ENCODE data around the gene ETV3L. TPM values are rescaled to one million over a fixed set of nuclear protein-coding genes. Genes with fewer than 3 reads are reported as not detected.

The ETV3L gene
- total RNA-seq, 1 experiment from 2014 or later = not detected

- DNase-seq (ENCODE audit: low read depth, low spot score) = no peak
- ChIA-PET CTCF (no interaction called here), POLR2A (no interaction called here)
- no peaks in the 10 kb centered on the region for H3K27me3 ChIP-seq (ENCODE audit: control insufficient read depth, insufficient read depth, low read length)
- peaks cover 17% of the 10 kb centered on the region for H3K4me1 ChIP-seq (ENCODE audit: control insufficient read depth, insufficient read depth, low read length)
- intact Hi-C loops (cut with micrococcal nuclease; ENCODE audit: unreplicated experiment) = no loop called here
- BruUV-seq (replicated peaks) = no TSS peak
- 0 out of 4 replicates have a peak overlapping the region, but pooled peaks of 1 of the 2 experiments have one; percentile 65 for H3K4me3 ChIP-seq (ENCODE audit: low read depth in 2 of 2, low read length in 2 of 2)
- ATAC-seq = no peak
- H3K36me3 ChIP-seq (ENCODE audit: control insufficient read depth, insufficient read depth, low read length) = peaks cover 4% of the 10 kb centered on the region; the same call in 1 of the 2 replicates
- H3K27ac ChIP-seq (ENCODE audit: low read length) = no peak overlapping the region
- in situ Hi-C loops (cut with HindIII; ENCODE audit: low pct_unique_long_range_greater_than_20kb, low sequenced_read_pairs) = no loop called here
- TF ChIP-seq CTCF (IDR thresholded peaks at IDR 0.05) (no peak), TCF7L2 (IDR thresholded peaks at IDR 0.05; ENCODE audit: low read depth, low read length) (no peak)
- H3K9me3 ChIP-seq (ENCODE audit: control insufficient read depth, insufficient read depth, low read depth, low read length) = peaks cover 3% of the 10 kb centered on the region; the same call in 1 of the 2 replicates
These were observed 52.6 kb downstream of the ETV3L start for GRCh38 chr1:157047062-157047410.

- CTCF ChIA-PET = interaction anchor here (0.6 kb wide), 1 partner anchor 1699 kb away, joined by 3 read pairs; no protein-coding TSS in a partner anchor
- peak; percentile 96 for ATAC-seq
- Histone ChIP-seq H3K27me3 (ENCODE audit: control insufficient read depth, insufficient read depth, low read length) (no peaks in the 10 kb centered on the region), H3K4me3 (ENCODE audit: low read depth in 2 of 2, low read length in 2 of 2) (peak within 1 kb of the TSS; percentile 75 to 93), H3K27ac (ENCODE audit: low read length) (peak within 1 kb of the TSS; percentile 98), H3K9me3 (ENCODE audit: control insufficient read depth, insufficient read depth, low read depth, low read length) (no peaks in the 10 kb centered on the region), H3K4me1 (ENCODE audit: control insufficient read depth, insufficient read depth, low read length) (peaks cover 28% of the 10 kb centered on the region), H3K36me3 (ENCODE audit: control insufficient read depth, insufficient read depth, low read length) (peaks cover 4% of the 10 kb centered on the region; the same call in 1 of the 2 replicates)
- TF ChIP-seq, protein P1, sequence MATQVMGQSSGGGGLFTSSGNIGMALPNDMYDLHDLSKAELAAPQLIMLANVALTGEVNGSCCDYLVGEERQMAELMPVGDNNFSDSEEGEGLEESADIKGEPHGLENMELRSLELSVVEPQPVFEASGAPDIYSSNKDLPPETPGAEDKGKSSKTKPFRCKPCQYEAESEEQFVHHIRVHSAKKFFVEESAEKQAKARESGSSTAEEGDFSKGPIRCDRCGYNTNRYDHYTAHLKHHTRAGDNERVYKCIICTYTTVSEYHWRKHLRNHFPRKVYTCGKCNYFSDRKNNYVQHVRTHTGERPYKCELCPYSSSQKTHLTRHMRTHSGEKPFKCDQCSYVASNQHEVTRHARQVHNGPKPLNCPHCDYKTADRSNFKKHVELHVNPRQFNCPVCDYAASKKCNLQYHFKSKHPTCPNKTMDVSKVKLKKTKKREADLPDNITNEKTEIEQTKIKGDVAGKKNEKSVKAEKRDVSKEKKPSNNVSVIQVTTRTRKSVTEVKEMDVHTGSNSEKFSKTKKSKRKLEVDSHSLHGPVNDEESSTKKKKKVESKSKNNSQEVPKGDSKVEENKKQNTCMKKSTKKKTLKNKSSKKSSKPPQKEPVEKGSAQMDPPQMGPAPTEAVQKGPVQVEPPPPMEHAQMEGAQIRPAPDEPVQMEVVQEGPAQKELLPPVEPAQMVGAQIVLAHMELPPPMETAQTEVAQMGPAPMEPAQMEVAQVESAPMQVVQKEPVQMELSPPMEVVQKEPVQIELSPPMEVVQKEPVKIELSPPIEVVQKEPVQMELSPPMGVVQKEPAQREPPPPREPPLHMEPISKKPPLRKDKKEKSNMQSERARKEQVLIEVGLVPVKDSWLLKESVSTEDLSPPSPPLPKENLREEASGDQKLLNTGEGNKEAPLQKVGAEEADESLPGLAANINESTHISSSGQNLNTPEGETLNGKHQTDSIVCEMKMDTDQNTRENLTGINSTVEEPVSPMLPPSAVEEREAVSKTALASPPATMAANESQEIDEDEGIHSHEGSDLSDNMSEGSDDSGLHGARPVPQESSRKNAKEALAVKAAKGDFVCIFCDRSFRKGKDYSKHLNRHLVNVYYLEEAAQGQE (IDR thresholded peaks at IDR 0.05; ENCODE audit: insufficient read depth in 1 of 2, low read depth in 2 of 2, low read length in 1 of 2) = no peak
- TF ChIP-seq TCF7L2 (IDR thresholded peaks at IDR 0.05; ENCODE audit: low read depth, low read length) (peak; percentile 31; the same call in 1 of the 2 replicates), POLR2AphosphoS5 (IDR thresholded peaks at IDR 0.05; ENCODE audit: low read depth, low read length) (no peak; the same call in none of the 2 replicates), SIN3A (IDR thresholded peaks at IDR 0.05; ENCODE audit: borderline replicate concordance, insufficient read depth, low read depth, low read length) (no peak; the same call in 1 of the 2 replicates), CTCF (IDR thresholded peaks at IDR 0.05) (no peak)
- POLR2A ChIA-PET = interaction anchor here (0.6 to 0.7 kb wide), 6 partner anchors 19 to 317 kb away, joined by 3 to 5 read pairs (median 3); partner anchors contain the start of gene METTL25B
- intact Hi-C loops (cut with micrococcal nuclease; ENCODE audit: unreplicated experiment) (no loop called here), in situ Hi-C loops (cut with HindIII; ENCODE audit: low pct_unique_long_range_greater_than_20kb, low sequenced_read_pairs) (no loop called here)
- DNase-seq (ENCODE audit: low read depth, low spot score) = no peak
- BruUV-seq (replicated peaks) = no TSS peak
These were observed 54.1 kb downstream of the ETV3L start, which contains the start of gene ARHGEF11 for GRCh38 chr1:157045250-157046218. TSS of gene ARHGEF11 (minus strand) at chr1:157045742. CDS start at chr1:157044330, 1,412 bp downstream.
